Endodermal cell (in vitro differentiated cells): ENCODE results near the gene RASGRF2. TPM values are rescaled to one million over a fixed set of nuclear protein-coding genes. Genes with fewer than 3 reads are reported as not detected.

Experiments
- DNase-seq: peaks from one replicate; pipeline ENCODE4 v3.0.0-alpha.2; 2017
- H3K27ac ChIP-seq: 2 replicates; pipeline ENCODE4 v1.5.1; 2013; ENCODE audit warnings: mild to moderate bottlenecking, low read depth, low read length, moderate library complexity
- H3K27me3 ChIP-seq: 2 replicates; pipeline ENCODE4 v1.6.1; 2013; ENCODE audit warnings: mild to moderate bottlenecking, low read length, moderate library complexity; ENCODE audit not compliant: insufficient read depth, control insufficient read depth, poor library complexity, severe bottlenecking
- H3K36me3 ChIP-seq: 2 replicates; pipeline ENCODE4 v1.7.0; 2013; ENCODE audit warnings: mild to moderate bottlenecking, low read length, moderate library complexity; ENCODE audit not compliant: control insufficient read depth, insufficient read depth
- H3K4me1 ChIP-seq: one replicate; pipeline ENCODE4 v1.7.0; 2013; ENCODE audit warnings: low read length; ENCODE audit not compliant: control insufficient read depth, insufficient read depth
- H3K4me3 ChIP-seq: 2 replicates; pipeline ENCODE4 v1.5.1; 2013; ENCODE audit warnings: mild to moderate bottlenecking, low read length, moderate library complexity
- H3K9ac ChIP-seq: 2 replicates; pipeline ENCODE4 v1.6.1; 2013; ENCODE audit warnings: mild to moderate bottlenecking, low read length, moderate library complexity; ENCODE audit not compliant: poor library complexity, severe bottlenecking; ENCODE audit errors: extremely low read depth
- H3K9me3 ChIP-seq: 2 replicates; pipeline ENCODE4 v1.6.1; 2013; ENCODE audit warnings: mild to moderate bottlenecking, low read length, moderate library complexity; ENCODE audit not compliant: control insufficient read depth
- H3K27ac Mint-ChIP-seq: 2 replicates; pipeline ENCODE4 v1.8.0; 2020; ENCODE audit warnings: mixed read lengths
- H3K27me3 Mint-ChIP-seq: 2 replicates; pipeline ENCODE4 v1.8.0; 2021; ENCODE audit warnings: mild to moderate bottlenecking, mixed read lengths; ENCODE audit not compliant: insufficient read depth
- H3K36me3 Mint-ChIP-seq: 2 replicates; pipeline ENCODE4 v1.8.0; 2020; ENCODE audit warnings: low read depth, mixed read lengths
- H3K4me1 Mint-ChIP-seq: 2 replicates; pipeline ENCODE4 v1.8.0; 2020; ENCODE audit warnings: mixed read lengths
- H3K4me3 Mint-ChIP-seq: 2 replicates; pipeline ENCODE4 v1.8.0; 2020; ENCODE audit warnings: mild to moderate bottlenecking, moderate library complexity, mixed read lengths
- H3K9me3 Mint-ChIP-seq: 2 replicates; pipeline ENCODE4 v1.8.0; 2020; ENCODE audit warnings: mild to moderate bottlenecking, mixed read lengths
- WGBS, 2 experiments: methylation state at CpG; one replicate each; pipeline versions ENCODE4 v1.1.5 to v1.1.7; 2013; ENCODE audit warnings: missing lambda C conversion rate in 2 of 2, mixed read lengths in 1 of 2; ENCODE audit not compliant: insufficient coverage in 1 of 2, insufficient read length in 1 of 2; 5-methylcytosine and 5-hydroxymethylcytosine counted together
- total RNA-seq, 2 donors: library from RNA; stranded (reverse); fragmentation: NEBNext Ultra II Directional in 1 of 2; extraction: Animal tissue kit (Norgen Biotek cat#: 25700) in 1 of 2; gene quantifications; 2 replicates in 1 of 2; 3 replicates in 1 of 2; pipeline ENCODE4 v1.2.1, GENCODE V29; 2021
- TF ChIP-seq, protein P1 (sequence below): fragments of 200-600 bp; sonication (generic); conservative IDR thresholded peaks from 2 replicates; pipeline ENCODE4 v1.5.0; 2021; ENCODE audit warnings: antibody characterized with exemption, mild to moderate bottlenecking

RASGRF2 gene
- total RNA-seq, 2 donors from 2014 or later: 0.64 to 14.4 TPM

- no peak overlapping the region for H3K4me3 ChIP-seq
- TF ChIP-seq, protein P1, sequence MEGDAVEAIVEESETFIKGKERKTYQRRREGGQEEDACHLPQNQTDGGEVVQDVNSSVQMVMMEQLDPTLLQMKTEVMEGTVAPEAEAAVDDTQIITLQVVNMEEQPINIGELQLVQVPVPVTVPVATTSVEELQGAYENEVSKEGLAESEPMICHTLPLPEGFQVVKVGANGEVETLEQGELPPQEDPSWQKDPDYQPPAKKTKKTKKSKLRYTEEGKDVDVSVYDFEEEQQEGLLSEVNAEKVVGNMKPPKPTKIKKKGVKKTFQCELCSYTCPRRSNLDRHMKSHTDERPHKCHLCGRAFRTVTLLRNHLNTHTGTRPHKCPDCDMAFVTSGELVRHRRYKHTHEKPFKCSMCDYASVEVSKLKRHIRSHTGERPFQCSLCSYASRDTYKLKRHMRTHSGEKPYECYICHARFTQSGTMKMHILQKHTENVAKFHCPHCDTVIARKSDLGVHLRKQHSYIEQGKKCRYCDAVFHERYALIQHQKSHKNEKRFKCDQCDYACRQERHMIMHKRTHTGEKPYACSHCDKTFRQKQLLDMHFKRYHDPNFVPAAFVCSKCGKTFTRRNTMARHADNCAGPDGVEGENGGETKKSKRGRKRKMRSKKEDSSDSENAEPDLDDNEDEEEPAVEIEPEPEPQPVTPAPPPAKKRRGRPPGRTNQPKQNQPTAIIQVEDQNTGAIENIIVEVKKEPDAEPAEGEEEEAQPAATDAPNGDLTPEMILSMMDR: no peak
- H3K4me1 Mint-ChIP-seq: no peaks in the 10 kb centered on the region
- peaks cover 3% of the 10 kb centered on the region for H3K4me1 ChIP-seq
- H3K27me3 Mint-ChIP-seq: no peaks in the 10 kb centered on the region
- no peaks in the 10 kb centered on the region for H3K9me3 ChIP-seq
- DNase-seq: no peak
- no peaks in the 10 kb centered on the region for H3K27me3 ChIP-seq
- WGBS, 2 experiments: 96 to 100% methylated on average over 2 of the region's 2 CpGs
- no peak overlapping the region for H3K9ac ChIP-seq
- H3K4me3 Mint-ChIP-seq: no peak overlapping the region
- H3K9me3 Mint-ChIP-seq: no peaks in the 10 kb centered on the region
- H3K36me3 Mint-ChIP-seq: peaks cover 10% of the 10 kb centered on the region
- no peaks in the 10 kb centered on the region for H3K36me3 ChIP-seq
- no peak overlapping the region for H3K27ac Mint-ChIP-seq
- no peak overlapping the region for H3K27ac ChIP-seq
Observed at GRCh38 chr5:81226286-81226685, 266.1 kb downstream of the RASGRF2 start.

- no peaks in the 10 kb centered on the region for H3K27me3 Mint-ChIP-seq
- H3K4me1 Mint-ChIP-seq: no peaks in the 10 kb centered on the region
- no CpG with 5 or more reads among the region's 1 CpG for WGBS, 2 experiments
Observed at GRCh38 chr5:81226949-81227348, 266.8 kb downstream of the RASGRF2 start.

DNA sequence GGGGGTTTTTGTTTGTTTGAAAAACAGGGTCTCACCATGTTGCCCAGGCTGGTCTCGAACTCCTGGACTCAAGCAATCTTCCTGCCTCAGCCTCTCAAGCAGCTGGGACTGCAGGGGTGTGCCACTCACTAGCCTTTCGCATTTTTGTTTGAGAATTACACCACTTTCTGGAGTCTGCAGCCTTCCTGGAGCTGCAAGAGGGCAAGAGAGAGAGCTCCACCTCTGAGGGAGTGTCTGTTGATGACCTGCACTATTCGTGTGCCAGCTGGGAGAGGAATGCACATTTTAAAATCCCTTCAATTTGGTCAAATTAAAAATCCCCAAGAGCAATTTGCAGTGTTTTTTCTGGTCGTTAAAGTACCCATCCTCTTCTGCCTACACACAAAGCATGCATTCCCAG is 267.9 kb downstream of the RASGRF2 start:
- no peak overlapping the region for H3K4me3 Mint-ChIP-seq
- no peak overlapping the region for H3K27ac ChIP-seq
- H3K4me1 ChIP-seq: peaks cover 3% of the 10 kb centered on the region
- 86 to 87% methylated on average over 3 to 4 of the region's 4 CpGs for WGBS, 2 experiments
- H3K36me3 Mint-ChIP-seq: peaks cover 2% of the 10 kb centered on the region
- H3K9ac ChIP-seq: no peak overlapping the region
- H3K27me3 ChIP-seq: no peaks in the 10 kb centered on the region
- no peaks in the 10 kb centered on the region for H3K27me3 Mint-ChIP-seq
- H3K36me3 ChIP-seq: no peaks in the 10 kb centered on the region
- no peak for DNase-seq
- no peaks in the 10 kb centered on the region for H3K9me3 ChIP-seq
- peaks cover 4% of the 10 kb centered on the region for H3K4me1 Mint-ChIP-seq
- no peaks in the 10 kb centered on the region for H3K9me3 Mint-ChIP-seq
- TF ChIP-seq, protein P1: no peak
- no peak overlapping the region for H3K27ac Mint-ChIP-seq
- H3K4me3 ChIP-seq: no peak overlapping the region

More at GRCh38 chr5:81226949-81227348, 266.8 kb downstream of the RASGRF2 start:
- Histone ChIP-seq H3K27ac (no peak overlapping the region), H3K36me3 (no peaks in the 10 kb centered on the region), H3K9me3 (no peaks in the 10 kb centered on the region), H3K9ac (no peak overlapping the region), H3K27me3 (no peaks in the 10 kb centered on the region), H3K4me3 (no peak overlapping the region), H3K4me1 (peaks cover 3% of the 10 kb centered on the region)
- H3K4me3 Mint-ChIP-seq: no peak overlapping the region
- DNase-seq: no peak
- H3K36me3 Mint-ChIP-seq: peaks cover 10% of the 10 kb centered on the region
- no peaks in the 10 kb centered on the region for H3K9me3 Mint-ChIP-seq
- TF ChIP-seq, protein P1: no peak
- H3K27ac Mint-ChIP-seq: no peak overlapping the region
